ENCODE data around the gene NR2E1. TPM values are rescaled to one million over a fixed set of nuclear protein-coding genes. Genes with fewer than 3 reads are reported as not detected.

The NR2E1 gene
- total and polyA plus RNA-seq, 10 of the 15 experiments (the other 5 are each of a cell fraction or from before 2014, with no cell fraction given) = not detected

DNA sequence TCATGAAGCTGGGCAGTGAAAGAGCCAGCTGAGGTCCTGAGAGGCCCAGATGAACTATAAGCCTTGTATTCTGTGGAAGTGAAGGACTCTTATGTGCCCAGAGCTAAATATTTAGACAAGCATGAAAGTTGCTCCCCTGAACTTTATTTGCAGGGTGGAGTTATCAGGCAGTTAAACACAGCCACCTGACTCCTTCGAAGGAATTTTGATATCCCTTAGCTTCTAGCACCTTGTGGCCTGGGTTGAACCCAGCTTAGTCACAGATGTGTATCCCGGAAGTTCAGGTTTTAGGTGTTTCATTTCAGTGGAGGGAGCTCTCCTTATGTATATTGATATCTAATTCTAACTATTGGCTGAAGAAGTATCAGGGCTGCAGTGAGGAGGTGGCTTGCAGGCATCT, 20.4 kb downstream of the NR2E1 start:
- no peak for ATAC-seq
- no peaks in the 10 kb centered on the region for H3K4me1 ChIP-seq (ENCODE audit: control insufficient read depth, insufficient read depth, low read length)
- no peak overlapping the region for H3K27ac ChIP-seq (ENCODE audit: control insufficient read depth, insufficient read depth)
- no peak overlapping the region for H3K4me2 ChIP-seq (ENCODE audit: control insufficient read depth, insufficient read depth)
- no peak overlapping the region for H3K4me3 ChIP-seq
- POLR2A ChIA-PET = no interaction called here
- CTCF ChIA-PET = interaction anchor here (0.9 to 1.0 kb wide), 2 partner anchors 217 to 305 kb away, joined by 3 read pairs; no protein-coding TSS in a partner anchor
- no peaks in the 10 kb centered on the region for H3K9me3 ChIP-seq (replicated peaks; ENCODE audit: control insufficient read depth, insufficient read depth, low read length)
- WGBS (ENCODE audit: insufficient coverage, insufficient replicate concordance, low lambda C conversion rate, missing lambda C conversion rate) = 47% methylated on average over 2 of the region's 2 CpGs
- SMC1A ChIA-PET (ENCODE audit: uncharacterized antibody, unreplicated experiment) = interaction anchor here (1.0 kb wide), 1 partner anchor 62 kb away, joined by 3 read pairs; no protein-coding TSS in a partner anchor
- no peak for FAIRE-seq
- no peak overlapping the region for H3K9ac ChIP-seq (ENCODE audit: control insufficient read depth, insufficient read depth, low read length)
- RAD21 ChIA-PET (ENCODE audit: unreplicated experiment) = interaction anchor here (0.9 kb wide), 1 partner anchor 18 kb away, joined by 3 read pairs; no protein-coding TSS in a partner anchor
- peaks cover 0 to 2% of the 10 kb centered on the region in 2 experiments; a peak in 2 of 4 replicates for H3K27me3 ChIP-seq (replicated peaks in 1 of 2; ENCODE audit: control insufficient read depth in 2 of 2, insufficient read depth in 2 of 2, low read length in 1 of 2)
- no TSS peak for BruUV-seq (replicated peaks)
- H3K36me3 ChIP-seq (ENCODE audit: control insufficient read depth in 2 of 2, insufficient read depth in 2 of 2, low read length in 1 of 2) = no peaks in the 10 kb centered on the region
- H2AFZ ChIP-seq (ENCODE audit: control insufficient read depth, low read depth, low read length) = no peak overlapping the region
- H4K20me1 ChIP-seq (ENCODE audit: control insufficient read depth, insufficient read depth) = no peaks in the 10 kb centered on the region
- no peak for DNase-seq (ENCODE audit: low read depth, low spot score)
- no peaks in the 10 kb centered on the region for H3K79me2 ChIP-seq (ENCODE audit: control insufficient read depth, insufficient read depth, low read length)
- in situ Hi-C loops (cut with MboI) = no loop called here
- TF ChIP-seq, protein P1, sequence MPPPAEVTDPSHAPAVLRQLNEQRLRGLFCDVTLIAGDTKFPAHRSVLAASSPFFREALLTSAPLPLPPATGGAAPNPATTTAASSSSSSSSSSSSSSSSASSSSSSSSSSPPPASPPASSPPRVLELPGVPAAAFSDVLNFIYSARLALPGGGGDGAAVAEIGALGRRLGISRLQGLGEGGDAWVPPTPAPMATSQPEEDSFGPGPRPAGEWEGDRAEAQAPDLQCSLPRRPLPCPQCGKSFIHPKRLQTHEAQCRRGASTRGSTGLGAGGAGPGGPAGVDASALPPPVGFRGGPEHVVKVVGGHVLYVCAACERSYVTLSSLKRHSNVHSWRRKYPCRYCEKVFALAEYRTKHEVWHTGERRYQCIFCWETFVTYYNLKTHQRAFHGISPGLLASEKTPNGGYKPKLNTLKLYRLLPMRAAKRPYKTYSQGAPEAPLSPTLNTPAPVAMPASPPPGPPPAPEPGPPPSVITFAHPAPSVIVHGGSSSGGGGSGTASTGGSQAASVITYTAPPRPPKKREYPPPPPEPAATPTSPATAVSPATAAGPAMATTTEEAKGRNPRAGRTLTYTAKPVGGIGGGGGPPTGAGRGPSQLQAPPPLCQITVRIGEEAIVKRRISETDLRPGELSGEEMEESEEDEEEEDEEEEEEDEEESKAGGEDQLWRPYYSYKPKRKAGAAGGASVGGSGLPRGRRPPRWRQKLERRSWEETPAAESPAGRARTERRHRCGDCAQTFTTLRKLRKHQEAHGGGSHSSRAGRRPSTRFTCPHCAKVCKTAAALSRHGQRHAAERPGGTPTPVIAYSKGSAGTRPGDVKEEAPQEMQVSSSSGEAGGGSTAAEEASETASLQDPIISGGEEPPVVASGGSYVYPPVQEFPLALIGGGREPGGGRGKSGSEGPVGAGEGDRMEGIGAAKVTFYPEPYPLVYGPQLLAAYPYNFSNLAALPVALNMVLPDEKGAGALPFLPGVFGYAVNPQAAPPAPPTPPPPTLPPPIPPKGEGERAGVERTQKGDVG (CRISPR knock-in tag; IDR thresholded peaks at IDR 0.05) = no peak
- no peak for TF ChIP-seq EGR1 (IDR thresholded peaks at IDR 0.05; ENCODE audit: borderline replicate concordance in 1 of 2, low read depth in 2 of 2, low read length in 2 of 2)
- no peak for TF ChIP-seq FOXK2 (IDR thresholded peaks at IDR 0.05)
- no peak for TF ChIP-seq FOXM1 (IDR thresholded peaks at IDR 0.05; ENCODE audit: low read depth, low read length)
- no peak for TF ChIP-seq RAD21 (IDR thresholded peaks at IDR 0.05; ENCODE audit: insufficient read depth, low read depth, low read length)
- TF ChIP-seq SMC3 (IDR thresholded peaks at IDR 0.05; ENCODE audit: borderline replicate concordance, low read length) = no peak
- TF ChIP-seq TBL1XR1 (IDR thresholded peaks at IDR 0.05; ENCODE audit: low read depth, low read length) = no peak
- intact Hi-C loops (cut with micrococcal nuclease; ENCODE audit: unreplicated experiment) = no loop called here

All from GM12878 (cell line).